HL-60/S4 treated with phorbol 12-myristate 13-acetate at 8.2 ng/mL for 4 days and 3 days (cell line): ENCODE measurements around the gene ZNF469.

Experiments
- in situ Hi-C: fragments of 300-500 bp; cut with MboI; formaldehyde crosslinking; loops from 2 replicates; pipeline ENCODE4 v1.15.0; 2022; ENCODE audit warnings: low sequenced_read_pairs

The ZNF469 gene

GRCh38 chr16:88382491-88383400, at the start of gene ZNF469:
Gene ZNF469, plus strand, starts transcription at chr16:88382959. Its CDS starts 44,512 bp downstream, at chr16:88427471.
- in situ Hi-C loops = no loop called here

- in situ Hi-C loops = no loop called here
Observed at GRCh38 chr16:88333848-88334777, 48.6 kb upstream of the ZNF469 start.

GRCh38 chr16:88334778-88335720, 47.7 kb upstream of the ZNF469 start:
- in situ Hi-C loops = no loop called here

GRCh38 chr16:88337021-88337420, 45.7 kb upstream of the ZNF469 start:
- in situ Hi-C loops = no loop called here

- in situ Hi-C loops = no loop called here
Observed at GRCh38 chr16:88337538-88337937, 45.2 kb upstream of the ZNF469 start.

- in situ Hi-C loops = no loop called here
Observed at GRCh38 chr16:88338111-88338510, 44.6 kb upstream of the ZNF469 start.

- in situ Hi-C loops = no loop called here
Observed at GRCh38 chr16:88338896-88339295, 43.9 kb upstream of the ZNF469 start.

- in situ Hi-C loops = no loop called here
Observed at GRCh38 chr16:88339930-88340754, 42.6 kb upstream of the ZNF469 start.

- in situ Hi-C loops = no loop called here
Observed at GRCh38 chr16:88340755-88341150, 42.0 kb upstream of the ZNF469 start.

GRCh38 chr16:88341551-88342290, 41.0 kb upstream of the ZNF469 start:
- in situ Hi-C loops = no loop called here

- in situ Hi-C loops = no loop called here
Observed at GRCh38 chr16:88342491-88342890, 40.3 kb upstream of the ZNF469 start.

- in situ Hi-C loops = no loop called here
Observed at GRCh38 chr16:88343271-88343791, 39.4 kb upstream of the ZNF469 start.

- in situ Hi-C loops = no loop called here
Observed at GRCh38 chr16:88344411-88345030, 38.2 kb upstream of the ZNF469 start.

- in situ Hi-C loops = no loop called here
Observed at GRCh38 chr16:88345031-88345720, 37.6 kb upstream of the ZNF469 start.

GRCh38 chr16:88345721-88346560, 36.8 kb upstream of the ZNF469 start:
- in situ Hi-C loops = no loop called here

- in situ Hi-C loops = no loop called here
Observed at GRCh38 chr16:88346680-88347505, 35.9 kb upstream of the ZNF469 start.
